Hematopoietic multipotent progenitor cell treated with erythropoietin and hydrocortisone succinate and interleukin-3 and kit ligand, for 4 days (in vitro differentiated cells): ENCODE results near the gene NAA25.
"Not testable (repeated sequence)": the region's sequence is repeated elsewhere in the genome, so short reads cannot be mapped to it uniquely, and the experiment has no call there.

ENCODE experiments used
- DNase-seq: peaks from one replicate; pipeline ENCODE4 v3.0.0-alpha.2; 2015

NAA25 gene

GRCh38 chr12:112049351-112049750, 59.2 kb downstream of the NAA25 start:
- no peak for DNase-seq

- DNase-seq, result no peak
Observed at GRCh38 chr12:112046003-112046402, 62.6 kb downstream of the NAA25 start.

- DNase-seq, result not testable (repeated sequence)
Observed at GRCh38 chr12:112036614-112037013, 72.0 kb downstream of the NAA25 start.

GRCh38 chr12:112035219-112035785, 73.3 kb downstream of the NAA25 start:
- no peak for DNase-seq

GRCh38 chr12:112032292-112032691, 76.3 kb downstream of the NAA25 start:
- DNase-seq, result no peak

GRCh38 chr12:112031472-112031871, 77.1 kb downstream of the NAA25 start:
- DNase-seq, result no peak

GRCh38 chr12:112029301-112029700, 79.3 kb downstream of the NAA25 start:
- DNase-seq, result peak; percentile 73

- DNase-seq, result no peak
Observed at GRCh38 chr12:112025808-112026375, 82.7 kb downstream of the NAA25 start.

GRCh38 chr12:112023759-112024396, 84.7 kb downstream of the NAA25 start:
- DNase-seq, result no peak

- no peak for DNase-seq
Observed at GRCh38 chr12:112022241-112023016, 86.2 kb downstream of the NAA25 start.

GRCh38 chr12:112020947-112021457, 87.6 kb downstream of the NAA25 start:
- no peak for DNase-seq

- DNase-seq, result no peak
Observed at GRCh38 chr12:112018571-112019237, 89.9 kb downstream of the NAA25 start.

- DNase-seq, result no peak
Observed at GRCh38 chr12:112017041-112017440, 91.5 kb downstream of the NAA25 start.

GRCh38 chr12:112015938-112016337, 92.6 kb downstream of the NAA25 start:
- no peak for DNase-seq

- peak; percentile 89 for DNase-seq
Observed at GRCh38 chr12:112013601-112014402, 94.8 kb downstream of the NAA25 start.

- peak; percentile 99 for DNase-seq
Observed at GRCh38 chr12:112012775-112013600, 95.6 kb downstream of the NAA25 start, which contains the start of the genes ERP29 and TMEM116. Gene ERP29 (plus strand): TSS chr12:112013426. CDS start chr12:112013466, 40 bp downstream. Gene TMEM116 (minus strand): TSS chr12:112013165. CDS start chr12:112005270, 7,895 bp downstream.

GRCh38 chr12:112011685-112012084, 96.9 kb downstream of the NAA25 start:
- DNase-seq, result no peak

- DNase-seq, result no peak
Observed at GRCh38 chr12:112010415-112011344, 97.9 kb downstream of the NAA25 start.

- not testable (repeated sequence) for DNase-seq
Observed at GRCh38 chr12:112009596-112009995, 99.0 kb downstream of the NAA25 start.

- no peak for DNase-seq
Observed at GRCh38 chr12:112008918-112009317, 99.7 kb downstream of the NAA25 start.
